Stimulated activated CD8-positive, alpha-beta memory T cell treated with anti-CD3 and anti-CD28 coated beads, Interleukin-2, amount 100 ng/mL, for 48 hours (primary cell): ENCODE data around the gene PHAF1.
"Not testable (repeated sequence)": the region's sequence is repeated elsewhere in the genome, so short reads cannot be mapped to it uniquely, and the experiment has no call there.

ENCODE experiments used
- DNase-seq, 2 donors: peaks; one replicate each; pipeline ENCODE4 v3.0.0-alpha.2; 2020; ENCODE audit warnings: low read depth in 2 of 2

The PHAF1 gene

GRCh38 chr16:67104845-67105244 is 4.9 kb upstream of the PHAF1 start:
- no peak for DNase-seq

GRCh38 chr16:67105246-67105645 is 4.5 kb upstream of the PHAF1 start:
- DNase-seq = no peak

GRCh38 chr16:67105881-67106280 is 3.9 kb upstream of the PHAF1 start:
- no peak for DNase-seq

- no peak for DNase-seq
These were observed 1.3 kb upstream of the PHAF1 start for GRCh38 chr16:67108489-67108888.

- no peak for DNase-seq
These were observed 772 bp upstream of the PHAF1 start for GRCh38 chr16:67108931-67109406.

- no peak for DNase-seq
These were observed 2.3 kb downstream of the PHAF1 start for GRCh38 chr16:67111951-67112444.

GRCh38 chr16:67112591-67113399 is 3.1 kb downstream of the PHAF1 start:
- no peak for DNase-seq

GRCh38 chr16:67114793-67115192 is 5.1 kb downstream of the PHAF1 start:
- no peak for DNase-seq

GRCh38 chr16:67115639-67116038 is 5.9 kb downstream of the PHAF1 start:
- no peak for DNase-seq

- DNase-seq = no peak
These were observed 6.9 kb downstream of the PHAF1 start for GRCh38 chr16:67116388-67117311.

- no peak for DNase-seq
These were observed 8.0 kb downstream of the PHAF1 start for GRCh38 chr16:67117716-67118115.

GRCh38 chr16:67120025-67120424 is 10.3 kb downstream of the PHAF1 start:
- DNase-seq = no peak

- not testable (repeated sequence) for DNase-seq
These were observed 13.1 kb downstream of the PHAF1 start for GRCh38 chr16:67122799-67123198.

- DNase-seq = no peak
These were observed 18.7 kb downstream of the PHAF1 start for GRCh38 chr16:67128417-67128816.

GRCh38 chr16:67128887-67129286 is 19.1 kb downstream of the PHAF1 start:
- no peak for DNase-seq

- DNase-seq = no peak
These were observed 19.7 kb downstream of the PHAF1 start for GRCh38 chr16:67129422-67129821.

- no peak for DNase-seq
These were observed 27.9 kb downstream of the PHAF1 start for GRCh38 chr16:67137605-67138004.

GRCh38 chr16:67141391-67141790 is 31.6 kb downstream of the PHAF1 start:
- DNase-seq = no peak

- DNase-seq = no peak
These were observed 32.6 kb downstream of the PHAF1 start for GRCh38 chr16:67142342-67142741.

- no peak for DNase-seq
These were observed 35.2 kb downstream of the PHAF1 start for GRCh38 chr16:67144943-67145342.

GRCh38 chr16:67145746-67146145 is 36.0 kb downstream of the PHAF1 start:
- DNase-seq = no peak
